NCI-H2081 (cell line): Measurements from ENCODE around the gene GALNT18.
A peak's percentile ranks its signal among the peaks of the same experiment; 100 is the strongest.

Experiments used
- DNase-seq, 2 experiments: peaks; one replicate each; lab custom pipeline; 2025; lab: John Stamatoyannopoulos, UW

The GALNT18 gene

GRCh38 chr11:11624204-11624603 lies 2.4 kb upstream of the GALNT18 start:
- DNase-seq: no peak

- no peak for DNase-seq
Measured at GRCh38 chr11:11622772-11623171, 967 bp upstream of the GALNT18 start.

- DNase-seq: no peak
Measured at GRCh38 chr11:11622340-11622706, 518 bp upstream of the GALNT18 start.

DNA sequence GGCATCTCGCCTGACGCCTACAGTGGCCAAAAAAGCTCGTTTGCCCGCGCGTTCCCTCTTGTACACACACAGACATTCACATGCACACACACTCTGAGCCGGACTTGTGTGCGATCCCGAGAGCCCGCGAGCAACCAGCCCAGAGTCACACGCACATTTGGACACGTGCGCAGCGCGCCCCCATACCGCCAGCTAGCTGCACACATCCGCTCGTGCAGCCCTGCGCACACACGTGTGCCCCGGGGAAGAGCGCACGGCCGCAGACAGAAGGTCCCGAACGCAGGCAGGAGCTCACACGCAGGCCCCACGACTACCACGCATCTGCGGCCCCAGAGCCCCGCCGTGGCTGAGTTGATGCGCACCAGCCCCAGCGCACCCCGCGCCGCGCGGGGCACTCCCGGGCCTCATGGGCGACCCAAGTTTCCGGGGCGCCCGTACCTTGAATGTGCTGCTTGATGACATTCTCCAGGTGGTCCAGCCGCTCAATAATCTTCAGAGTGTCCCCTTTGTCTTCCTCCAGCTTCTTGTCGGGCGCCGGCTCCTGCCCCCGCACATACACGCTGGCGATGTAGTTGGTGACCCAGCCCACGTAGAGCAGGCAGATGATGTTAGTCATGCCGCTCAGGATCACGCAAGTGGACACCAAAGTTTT lies 758 bp downstream of the GALNT18 start:
- DNase-seq: peak; percentile 31 to 62

- DNase-seq: peak; percentile 41 to 70
Measured at GRCh38 chr11:11620173-11620920, 1.5 kb downstream of the GALNT18 start.

DNA sequence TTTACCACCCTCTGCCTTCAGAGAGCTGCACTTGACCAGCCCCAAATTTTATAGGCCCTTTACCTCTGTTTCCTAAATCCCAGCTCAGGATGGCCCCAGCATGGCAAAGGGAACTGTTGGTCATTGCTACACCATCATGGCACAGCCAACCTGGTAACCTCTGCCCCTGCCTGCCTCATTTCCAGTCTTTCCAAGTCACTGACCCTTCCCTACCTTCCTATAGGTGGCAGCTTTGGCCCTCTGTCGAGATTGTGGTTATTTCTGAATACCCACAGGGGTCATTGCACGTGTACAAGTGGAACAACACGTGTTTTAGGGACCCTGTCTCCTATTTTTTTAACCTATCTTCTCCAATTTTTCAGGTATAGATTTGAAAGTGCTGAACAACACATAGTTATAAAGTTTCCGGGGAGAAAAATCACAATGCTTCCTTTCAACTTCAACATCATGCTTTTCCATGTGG lies 2.8 kb downstream of the GALNT18 start:
- DNase-seq: peak in 1 of 2 experiments; percentile 44

DNA sequence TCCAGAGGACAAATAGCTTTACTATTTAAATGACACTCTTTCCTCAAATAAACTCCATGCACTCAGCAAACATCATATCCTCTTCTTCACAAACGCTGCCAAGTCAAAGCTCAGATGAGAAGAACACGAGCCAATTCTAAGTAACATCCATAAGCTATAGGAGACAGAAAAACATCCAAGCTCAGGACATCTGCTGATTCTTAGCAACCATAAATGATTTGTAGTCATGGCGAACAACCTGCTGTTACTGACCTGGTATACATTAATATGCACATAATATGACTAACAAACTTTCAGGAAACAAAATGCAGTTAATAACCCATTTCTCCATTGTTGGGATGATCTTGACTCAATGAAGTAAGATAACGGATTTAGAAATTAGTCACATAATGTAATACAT lies 6.7 kb downstream of the GALNT18 start:
- no peak for DNase-seq

DNA sequence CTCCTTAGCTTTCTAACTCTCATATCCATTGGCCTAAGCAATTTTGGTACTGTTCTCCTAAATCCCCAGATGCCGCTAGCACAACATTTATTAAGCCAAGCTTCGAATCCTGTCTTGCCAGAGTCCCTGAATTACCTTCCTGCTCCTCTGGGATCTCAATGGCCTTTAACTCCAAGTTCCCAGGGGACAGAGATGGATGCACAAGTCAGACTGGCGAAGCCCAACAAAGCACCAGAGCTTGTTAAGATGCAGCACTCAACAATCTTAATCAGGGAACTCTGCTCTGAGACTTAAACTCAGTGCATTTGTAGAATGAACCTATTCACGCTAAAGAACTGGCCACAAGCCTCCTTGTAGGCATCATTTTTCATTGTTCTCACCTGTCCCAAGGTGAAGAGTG lies 9.4 kb downstream of the GALNT18 start:
- DNase-seq: no peak

- DNase-seq: no peak
Measured at GRCh38 chr11:11611381-11611780, 10.4 kb downstream of the GALNT18 start.

GRCh38 chr11:11608783-11609232 lies 13.0 kb downstream of the GALNT18 start:
- DNase-seq: no peak

- no peak for DNase-seq
Measured at GRCh38 chr11:11607772-11608171, 14.0 kb downstream of the GALNT18 start.

GRCh38 chr11:11605821-11606450 lies 15.9 kb downstream of the GALNT18 start:
- DNase-seq: no peak

DNA sequence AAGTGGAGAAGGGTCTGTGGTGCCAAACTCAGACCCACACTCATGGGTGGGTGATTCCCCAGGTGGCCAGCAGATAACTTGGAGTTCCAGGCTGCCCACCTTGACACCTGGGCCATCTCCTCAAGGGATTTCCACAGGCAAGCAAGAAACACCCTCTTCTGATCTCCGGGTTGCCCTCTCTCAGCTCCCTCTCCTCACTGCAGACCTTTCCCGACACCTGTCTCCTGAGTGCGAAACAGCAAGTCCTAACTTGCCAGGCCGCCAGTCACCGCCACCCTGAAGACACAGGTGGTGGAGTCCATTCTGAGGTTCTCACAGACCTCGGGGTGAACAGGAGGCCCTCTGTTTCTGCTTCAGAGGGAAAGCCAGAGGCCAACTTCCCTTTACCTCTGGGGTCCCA lies 16.6 kb downstream of the GALNT18 start:
- DNase-seq: no peak

DNA sequence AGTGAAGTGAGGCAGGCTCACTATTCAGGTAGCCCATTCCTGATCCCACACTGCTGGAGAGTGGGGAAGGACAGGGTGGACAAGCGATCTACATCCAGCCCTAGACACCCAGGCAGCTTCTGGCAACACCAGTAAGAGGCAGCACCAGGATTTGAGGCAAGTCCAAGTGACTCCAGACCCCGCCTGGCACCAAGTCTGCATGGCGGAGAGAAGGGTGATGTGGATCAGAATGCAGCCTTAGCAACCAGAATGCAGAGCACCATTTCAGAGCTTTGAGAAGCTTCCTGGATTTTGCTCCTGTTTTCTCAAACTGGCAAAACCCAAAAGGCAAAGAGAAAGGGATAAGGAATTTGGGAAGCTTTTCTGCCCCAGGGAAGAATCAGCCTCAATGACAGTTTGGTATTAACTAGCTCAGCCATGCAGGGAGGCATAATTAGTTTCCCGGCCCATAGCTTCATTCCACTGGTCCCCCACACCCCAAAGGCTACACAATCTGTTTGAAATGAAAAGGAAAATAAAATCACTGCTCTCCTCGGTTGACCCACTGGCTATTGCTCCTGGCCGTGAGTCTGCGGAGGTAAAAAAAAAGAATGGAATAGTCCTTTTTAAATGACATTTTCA lies 17.3 kb downstream of the GALNT18 start:
- DNase-seq: no peak

GRCh38 chr11:11602011-11602410 lies 19.8 kb downstream of the GALNT18 start:
- no peak for DNase-seq

DNA sequence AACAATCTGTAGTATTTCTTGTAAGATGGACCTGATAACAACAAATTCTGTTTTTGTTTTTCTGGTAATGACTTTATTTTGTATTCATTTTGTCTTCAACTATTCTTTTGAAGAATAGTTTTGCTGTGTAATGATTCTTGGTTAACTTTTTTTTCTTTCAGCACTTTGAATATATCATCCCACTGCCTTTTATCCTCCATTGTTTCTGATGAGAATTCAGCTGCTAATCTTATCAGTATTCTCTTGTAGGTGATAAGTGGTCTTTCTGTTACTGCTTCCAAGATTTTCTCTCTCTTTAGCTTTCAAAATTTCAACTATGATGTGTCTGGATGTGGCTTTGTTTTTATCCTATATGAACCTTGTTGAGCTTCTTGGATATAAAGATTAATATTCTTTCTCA lies 21.5 kb downstream of the GALNT18 start:
- DNase-seq: no peak

DNA sequence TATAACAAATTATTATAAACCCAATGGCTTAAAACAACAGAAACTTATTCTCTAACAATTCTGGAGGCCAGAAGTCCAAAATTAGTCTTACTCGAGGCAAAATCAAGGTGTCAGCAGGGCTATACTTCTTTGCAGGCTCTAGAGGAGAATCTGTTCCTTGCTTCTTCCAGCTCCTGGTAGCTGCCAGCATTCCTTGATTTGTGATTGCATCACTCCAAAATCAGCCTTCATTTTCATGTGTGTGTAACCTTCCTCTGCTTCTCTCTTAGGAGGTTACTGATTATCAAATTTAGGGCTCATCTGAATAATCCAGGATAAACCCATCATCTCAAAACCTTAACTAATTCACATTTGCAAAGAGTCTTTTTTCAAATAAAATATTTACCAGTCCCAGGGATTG lies 23.6 kb downstream of the GALNT18 start:
- DNase-seq: no peak

- DNase-seq: no peak
Measured at GRCh38 chr11:11594162-11594561, 27.6 kb downstream of the GALNT18 start.

DNA sequence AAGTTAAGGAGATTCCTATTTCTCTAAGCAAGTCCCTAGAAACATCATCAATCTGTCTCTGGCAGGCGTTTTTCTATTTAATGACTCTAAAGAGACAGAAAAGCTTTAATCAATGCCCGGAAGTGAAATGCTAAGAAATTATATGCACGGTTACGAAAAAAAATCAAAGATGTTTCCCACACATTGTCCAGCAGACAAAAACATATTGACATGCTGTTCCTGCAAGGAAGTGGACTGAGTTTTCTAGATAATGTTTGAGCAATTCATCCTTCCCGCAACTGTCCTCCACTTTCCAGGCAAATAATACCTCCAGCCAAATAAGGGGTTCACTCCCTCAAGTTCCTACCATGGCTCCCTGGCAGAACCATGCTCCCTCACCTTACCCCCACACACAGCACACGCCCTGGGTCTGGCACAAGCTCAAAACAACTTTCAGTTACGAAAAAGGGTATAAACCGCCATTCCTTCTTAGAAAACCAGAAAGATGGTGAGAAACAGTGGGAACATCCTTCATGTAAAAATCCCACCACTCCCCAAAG lies 29.6 kb downstream of the GALNT18 start:
- no peak for DNase-seq

DNA sequence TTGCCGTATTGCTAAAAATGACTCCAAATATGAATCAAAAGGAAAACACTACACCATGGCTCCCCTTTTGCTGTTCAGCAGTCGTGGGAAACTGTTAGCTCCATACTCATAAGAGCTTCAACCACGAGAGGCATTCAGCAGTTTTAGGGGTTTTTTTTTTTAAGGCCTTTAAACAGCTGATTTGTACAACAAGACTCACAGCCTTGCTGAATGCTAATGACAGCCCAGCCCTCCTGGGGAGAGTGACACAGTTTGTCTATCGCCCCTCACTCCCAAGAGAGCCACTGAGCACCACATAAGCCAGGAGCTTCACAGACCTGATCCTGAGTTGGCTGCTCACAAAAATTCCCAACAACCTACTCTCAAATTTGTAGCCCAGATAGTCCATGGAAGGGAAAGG lies 32.4 kb downstream of the GALNT18 start:
- DNase-seq: no peak

DNA sequence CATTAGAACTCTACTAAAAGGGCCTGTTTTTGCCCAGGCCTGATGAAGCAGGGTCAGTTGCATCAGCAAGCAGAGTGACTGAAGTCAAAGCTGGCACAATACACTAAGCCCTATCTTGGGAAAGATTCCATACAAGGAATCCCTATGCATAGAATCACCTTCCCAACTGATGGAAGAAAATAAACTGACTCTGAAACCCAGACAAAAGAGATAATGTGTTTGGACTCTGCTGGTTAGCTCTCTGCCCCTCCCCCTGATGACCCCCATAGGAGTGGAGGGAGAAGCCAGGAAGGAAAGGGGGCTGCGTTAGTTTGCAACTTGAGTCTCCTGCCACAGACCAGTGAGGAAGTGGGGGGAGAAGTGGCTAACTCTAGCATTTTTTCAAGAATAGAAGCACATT lies 32.9 kb downstream of the GALNT18 start:
- DNase-seq: no peak

GRCh38 chr11:11588243-11588642 lies 33.6 kb downstream of the GALNT18 start:
- no peak for DNase-seq
